ENCODE data around the gene SERPINA1. TPM values are rescaled to one million over a fixed set of nuclear protein-coding genes. Genes with fewer than 3 reads are reported as not detected.

SERPINA1 gene
- total RNA-seq, 1 experiment from 2014 or later = 5.1 TPM

GRCh38 chr14:94330857-94331256 lies 57.5 kb downstream of the SERPINA1 start (continued):
- no peak for TF ChIP-seq NFATC4 (CRISPR knock-in tag; IDR thresholded peaks at IDR 0.05)
- no peak for TF ChIP-seq ZNF281 (CRISPR knock-in tag; IDR thresholded peaks at IDR 0.05)

GRCh38 chr14:94330432-94330831 lies 58.0 kb downstream of the SERPINA1 start:
- CTCF ChIA-PET = no interaction called here

GRCh38 chr14:94329857-94330256 lies 58.5 kb downstream of the SERPINA1 start:
- DNase-seq (ENCODE audit: low spot score) (no peak), ATAC-seq (no peak)
- H3K9me3 Mint-ChIP-seq = peaks cover 7% of the 10 kb centered on the region
- H3K36me3 Mint-ChIP-seq = no peaks in the 10 kb centered on the region
- CTCF ChIA-PET = no interaction called here
- H3K4me1 Mint-ChIP-seq = peaks cover 6% of the 10 kb centered on the region
- no peak overlapping the region for H3K4me3 Mint-ChIP-seq
- H3K27ac Mint-ChIP-seq = no peak overlapping the region
- POLR2A ChIA-PET = no interaction called here
- H3K27me3 Mint-ChIP-seq (ENCODE audit: low read depth) = no peaks in the 10 kb centered on the region
- TF ChIP-seq TCF7 (CRISPR knock-in tag; IDR thresholded peaks at IDR 0.05; ENCODE audit: low read depth) (no peak), FOXP1 (CRISPR knock-in tag; IDR thresholded peaks at IDR 0.05; ENCODE audit: borderline replicate concordance) (no peak), HMGXB4 (CRISPR knock-in tag; IDR thresholded peaks at IDR 0.05) (no peak), ARID4B (CRISPR knock-in tag; IDR thresholded peaks at IDR 0.05; ENCODE audit: borderline replicate concordance) (no peak)

More at GRCh38 chr14:94330432-94330831, 58.0 kb downstream of the SERPINA1 start:
- TF ChIP-seq ZNF219 (CRISPR knock-in tag; IDR thresholded peaks at IDR 0.05; ENCODE audit: borderline replicate concordance) = no peak
- no peak for TF ChIP-seq ZNF416 (CRISPR knock-in tag; IDR thresholded peaks at IDR 0.05)
- no peak for TF ChIP-seq NFATC4 (CRISPR knock-in tag; IDR thresholded peaks at IDR 0.05)
- no peak for TF ChIP-seq ZNF232 (CRISPR knock-in tag; IDR thresholded peaks at IDR 0.05)
- TF ChIP-seq JAZF1 (CRISPR knock-in tag; IDR thresholded peaks at IDR 0.05) = no peak
- no peak for TF ChIP-seq RORB (CRISPR knock-in tag; IDR thresholded peaks at IDR 0.05)
- TF ChIP-seq ATF3 (CRISPR knock-in tag; conservative IDR thresholded peaks at IDR 0.05) = no peak
- TF ChIP-seq FOXP1 (CRISPR knock-in tag; IDR thresholded peaks at IDR 0.05; ENCODE audit: borderline replicate concordance) = no peak
- no peak for TF ChIP-seq MLX (CRISPR knock-in tag; IDR thresholded peaks at IDR 0.05)
- TF ChIP-seq GTF2I (CRISPR knock-in tag; conservative IDR thresholded peaks at IDR 0.05) = no peak
- no peak for TF ChIP-seq ZNF423 (CRISPR knock-in tag; IDR thresholded peaks at IDR 0.05)
- TF ChIP-seq ZSCAN18 (CRISPR knock-in tag; IDR thresholded peaks at IDR 0.05) = no peak
- no peak for TF ChIP-seq AR (CRISPR knock-in tag; IDR thresholded peaks at IDR 0.05)
- Mint-ChIP-seq H3K4me1 (peaks cover 6% of the 10 kb centered on the region), H3K27ac (no peak overlapping the region), H3K36me3 (no peaks in the 10 kb centered on the region), H3K27me3 (ENCODE audit: low read depth) (no peaks in the 10 kb centered on the region), H3K9me3 (peaks cover 7% of the 10 kb centered on the region), H3K4me3 (no peak overlapping the region)
- POLR2A ChIA-PET = no interaction called here
- DNase-seq (ENCODE audit: low spot score) (no peak), ATAC-seq (no peak)
